GM12801 (cell line): ENCODE results near the gene TREM2.

Source experiments
- CTCF ChIP-seq: IDR thresholded peaks from one replicate; pipeline ENCODE4 v1.5.1; 2011; ENCODE audit warnings: control low read depth; ENCODE audit not compliant: insufficient read length; ENCODE audit errors: extremely low read depth

The TREM2 gene

GRCh38 chr6:41162687-41163418, at the start of gene TREM2:
Gene TREM2 (minus strand): TSS chr6:41163116. CDS start chr6:41163082, 34 bp downstream.
- no peak for TF ChIP-seq CTCF

DNA sequence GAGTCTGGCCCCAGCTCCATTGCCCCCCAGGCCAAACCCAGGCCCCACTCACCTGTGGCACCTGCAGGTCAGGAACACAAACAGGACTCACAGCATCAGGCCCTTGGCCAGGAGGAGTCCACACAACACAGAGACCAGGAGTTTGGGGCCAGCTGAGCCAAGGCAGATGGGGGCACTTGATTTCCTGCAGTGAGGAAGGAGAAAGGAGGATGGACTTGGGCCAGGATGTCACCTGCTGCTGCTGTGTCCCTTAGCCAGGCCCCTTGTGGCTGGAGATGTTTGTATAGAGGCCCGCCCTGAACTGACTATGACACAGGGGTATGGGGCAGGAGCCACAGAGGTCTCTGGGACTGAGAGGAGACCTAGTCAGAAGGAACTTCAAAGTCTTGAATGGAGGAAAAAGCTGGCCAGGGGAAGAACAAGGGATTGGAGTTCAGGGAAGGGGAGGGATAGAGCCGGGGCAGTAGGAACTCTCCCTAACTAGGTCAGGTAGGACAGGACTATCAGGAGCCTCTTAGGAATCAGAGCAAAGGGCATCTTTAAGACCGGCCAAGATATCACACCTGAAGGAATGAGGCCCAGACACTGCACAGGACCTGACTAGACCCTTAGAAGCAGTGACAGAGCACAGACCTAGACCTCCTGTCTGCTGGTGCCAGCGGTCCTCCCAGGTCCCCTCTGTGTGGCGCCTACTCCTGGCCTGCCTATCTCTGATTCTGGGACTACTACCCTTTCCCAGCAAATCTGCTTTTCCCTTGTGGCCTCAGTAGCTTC, 46.8 kb upstream of the TREM2 start:
- no peak for TF ChIP-seq CTCF

DNA sequence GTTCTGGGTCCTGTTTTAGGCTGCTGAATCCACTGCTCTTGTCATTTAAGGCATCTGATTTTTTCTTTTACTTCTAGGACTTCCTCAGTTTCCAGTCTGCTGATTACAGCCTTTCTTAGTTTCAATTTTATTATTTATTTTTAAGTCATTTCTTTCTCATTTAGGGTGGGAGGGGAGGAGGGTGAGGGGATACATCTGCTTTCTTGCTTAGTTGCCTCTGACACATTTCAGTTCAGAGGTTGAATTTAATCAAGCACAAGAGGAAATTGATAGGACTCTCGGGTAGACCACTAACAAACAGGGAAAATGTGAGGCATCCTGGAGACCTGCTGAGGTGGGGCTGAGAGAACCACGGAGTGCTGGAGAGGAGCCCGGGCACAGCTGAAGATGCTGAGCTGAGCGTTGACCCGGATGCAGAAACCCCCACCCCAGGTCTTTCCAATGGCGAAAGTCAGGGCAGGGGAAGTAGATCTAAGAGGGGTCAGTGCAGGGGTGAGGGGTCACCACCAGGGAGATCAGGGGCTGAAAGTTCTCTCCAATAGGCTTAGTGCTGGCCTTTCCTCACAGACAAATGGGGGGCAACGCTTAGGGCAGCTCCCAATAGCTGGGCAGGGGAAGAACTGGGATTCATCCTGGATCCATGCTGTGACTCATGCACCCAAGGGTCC, 45.7 kb upstream of the TREM2 start:
- no peak for TF ChIP-seq CTCF

DNA sequence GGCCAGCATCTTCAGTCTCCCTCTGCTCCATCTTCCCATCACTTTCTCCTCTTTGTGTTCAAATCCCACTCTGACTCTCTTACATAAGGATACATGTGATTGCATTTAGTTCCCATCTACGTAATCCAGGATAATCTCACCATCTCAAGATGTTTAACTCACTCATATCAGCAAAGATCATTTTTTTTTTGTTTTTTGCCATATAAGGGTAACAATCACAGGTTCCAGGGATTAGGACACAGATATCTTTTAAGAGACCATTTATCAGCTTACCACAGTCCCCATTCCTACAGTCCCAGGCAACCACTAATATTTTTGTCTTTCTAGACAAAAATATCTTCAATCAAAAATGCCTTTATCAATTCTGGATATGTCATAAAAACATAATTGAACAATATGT, 41.2 kb upstream of the TREM2 start:
- no peak for TF ChIP-seq CTCF

- TF ChIP-seq CTCF, result no peak
Measured at GRCh38 chr6:41201764-41202173, 38.9 kb upstream of the TREM2 start.

DNA sequence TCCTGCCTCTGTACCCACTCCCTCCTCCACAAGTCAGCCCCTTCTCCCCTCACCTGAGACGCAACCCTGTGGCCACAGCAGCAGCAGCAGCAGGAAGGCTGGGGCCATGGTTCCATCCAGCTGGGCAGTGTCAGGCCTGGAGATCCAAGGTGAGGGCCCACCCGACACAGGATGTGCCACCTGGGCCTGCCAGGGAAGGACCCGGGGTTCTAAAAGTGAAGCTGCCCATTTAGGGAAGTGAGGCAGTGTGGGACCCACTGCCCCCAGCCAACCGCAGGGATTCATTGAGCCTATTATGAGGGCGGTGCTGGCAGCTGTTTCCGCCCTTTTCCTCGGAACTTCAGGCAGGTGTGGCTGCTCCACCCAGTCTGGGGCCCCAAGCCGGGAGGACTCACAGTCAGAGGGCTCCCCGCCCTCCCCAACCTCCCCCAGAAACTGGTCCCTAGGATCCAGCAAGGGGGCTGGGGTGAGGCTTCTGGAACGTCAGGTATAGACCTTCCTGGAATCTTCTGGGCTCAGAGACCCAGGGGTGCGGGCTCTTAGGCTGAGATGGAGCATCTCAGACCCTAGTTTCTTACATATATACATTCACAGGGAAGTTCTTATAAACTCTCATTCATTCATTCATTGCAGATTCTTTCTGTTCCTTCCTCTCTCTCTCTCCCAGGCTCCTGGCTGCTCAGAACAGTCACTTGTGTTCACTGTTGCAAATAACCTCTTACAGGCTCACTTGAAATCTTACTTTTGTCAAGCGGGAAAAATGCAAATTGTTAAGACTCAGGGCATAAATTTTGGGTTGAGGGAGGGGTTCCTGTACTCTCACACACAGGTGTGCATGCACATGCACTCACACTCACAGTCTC, 38.2 kb upstream of the TREM2 start, which contains the start of gene TREML2:
TSS of gene TREML2 (minus strand) at position 249 of the 863 bp plus-strand sequence. CDS start at position 108, 141 bp downstream.
- no peak for TF ChIP-seq CTCF
